ENCODE measurements around the gene ISL2.

Gene ISL2

DNA sequence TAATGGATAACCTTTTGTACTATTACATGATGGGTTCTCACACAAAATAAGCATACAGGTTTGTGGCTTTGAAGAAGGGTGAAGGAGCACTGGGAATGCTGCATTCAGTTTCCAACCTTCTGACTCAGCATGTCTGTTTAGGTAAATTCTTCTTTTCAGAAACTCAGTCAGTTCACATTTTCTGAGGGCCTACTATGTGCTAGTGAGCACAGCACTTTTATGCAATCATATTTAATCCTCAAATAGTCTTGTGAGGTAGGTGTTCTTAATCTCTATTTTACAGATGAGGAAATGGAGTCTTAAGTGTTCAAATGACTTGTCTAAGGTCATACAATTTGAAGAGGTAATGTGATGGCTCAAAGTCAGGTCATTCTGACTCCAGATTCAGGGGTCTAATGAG, 41.2 kb downstream of the ISL2 start:
- no peak for DNase-seq

DNA sequence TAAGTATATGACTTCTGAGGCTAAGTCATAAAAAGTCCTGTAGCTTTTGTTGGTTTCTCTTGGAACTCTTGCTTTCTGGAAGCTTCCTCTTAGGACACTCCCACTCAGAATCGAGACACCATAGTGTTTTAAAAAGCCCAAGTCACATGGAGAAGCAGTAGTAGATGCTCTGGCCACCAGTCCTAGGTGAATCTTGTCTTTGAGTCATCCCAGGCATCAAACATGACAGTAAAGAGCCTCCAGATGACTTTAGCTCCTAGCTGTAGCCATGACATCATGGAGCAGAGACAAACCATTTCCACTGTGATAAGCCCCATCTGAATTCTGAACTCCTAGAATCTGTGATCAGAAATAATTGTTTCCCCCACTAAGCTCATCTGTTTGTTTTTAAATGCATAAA, 42.1 kb downstream of the ISL2 start:
- DNase-seq: no peak

DNA sequence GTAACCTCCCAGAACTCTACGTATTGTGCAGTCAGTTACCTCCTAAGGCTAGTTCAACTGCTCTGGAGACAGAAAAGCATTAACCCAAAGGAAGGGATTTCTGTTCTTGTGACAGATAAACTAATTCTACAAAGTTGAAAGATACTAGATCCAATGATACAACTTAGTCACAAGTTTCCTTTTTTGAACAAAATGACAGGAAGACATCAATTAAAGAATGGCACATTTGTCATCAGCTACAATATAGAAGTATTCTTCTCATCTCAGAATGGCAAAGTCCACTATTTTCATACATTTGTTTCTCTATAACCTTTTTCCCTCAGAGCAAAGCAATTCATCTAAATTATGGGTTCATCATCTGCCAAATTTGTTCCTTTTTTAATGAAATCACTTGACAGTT, 43.7 kb downstream of the ISL2 start:
- DNase-seq: no peak

DNA sequence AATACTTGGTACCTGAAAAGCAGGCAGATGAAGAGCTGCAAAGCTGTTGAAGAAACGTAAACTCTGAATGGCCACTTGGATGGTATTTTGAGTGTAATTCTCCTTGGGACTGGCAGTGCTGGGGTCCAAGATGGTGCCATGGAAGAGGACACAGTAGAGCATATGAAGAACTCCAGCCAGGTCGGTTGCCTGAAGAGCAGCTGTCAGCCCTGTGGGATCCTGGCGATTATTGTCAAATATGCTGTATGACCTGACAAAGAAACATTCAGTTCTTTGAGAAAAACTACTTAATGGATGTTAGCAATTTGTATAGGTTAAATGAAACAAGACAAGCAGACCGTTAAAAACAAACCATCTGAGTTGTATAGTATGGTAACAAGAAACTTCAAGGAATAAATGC, 44.8 kb downstream of the ISL2 start:
- DNase-seq: no peak

DNA sequence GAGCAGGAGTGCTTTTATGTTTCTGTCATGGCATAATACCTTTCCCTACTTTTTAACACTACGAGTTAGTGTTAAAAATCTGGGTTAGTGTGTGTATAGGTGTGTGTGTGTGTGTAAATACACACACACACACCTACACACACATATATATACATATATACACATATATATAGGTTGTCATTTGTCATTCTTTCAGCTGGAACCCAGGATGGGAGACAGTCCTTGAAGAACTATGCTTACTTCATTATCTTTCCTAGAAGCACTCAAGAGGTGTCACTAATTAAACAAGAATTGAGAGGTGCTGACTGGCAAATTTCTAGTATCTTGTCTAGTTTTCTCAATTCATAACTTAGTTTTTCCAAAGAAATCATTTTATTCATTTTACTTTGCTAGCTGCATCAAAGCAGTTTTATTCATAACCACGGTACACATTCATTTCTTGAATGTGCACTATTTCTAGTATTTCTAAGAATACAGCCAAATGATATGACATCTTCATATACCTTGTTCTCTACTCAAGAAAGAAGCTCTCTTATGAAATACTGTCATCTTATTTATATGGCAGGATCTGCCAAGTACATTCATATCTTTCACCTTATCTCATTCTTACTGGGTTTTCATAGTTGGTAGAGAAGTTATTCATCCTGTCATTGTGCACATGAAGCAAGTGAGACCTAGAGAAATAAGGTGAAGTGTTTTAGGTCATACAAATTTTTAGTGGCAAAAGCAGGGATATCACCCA, 46.6 kb downstream of the ISL2 start:
- DNase-seq: no peak

DNA sequence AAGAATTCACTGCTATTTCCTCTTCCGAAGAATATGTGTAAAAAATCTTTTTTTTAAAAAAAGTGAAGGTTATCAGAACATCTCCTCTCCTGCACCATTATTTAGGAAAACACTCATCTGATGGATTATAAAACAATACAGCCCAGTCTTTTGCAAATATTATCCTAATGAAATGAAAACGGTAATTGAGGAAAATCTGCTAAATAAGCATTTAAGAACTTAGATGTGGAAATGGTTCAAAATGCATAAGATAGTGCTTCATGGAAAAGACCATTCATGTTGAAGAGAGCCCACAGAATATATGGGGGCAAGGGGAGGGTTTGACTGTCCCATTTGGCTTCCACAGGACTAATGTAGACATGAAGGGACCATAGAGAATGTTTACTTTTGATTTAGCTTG, 47.8 kb downstream of the ISL2 start:
- DNase-seq: no peak

DNA sequence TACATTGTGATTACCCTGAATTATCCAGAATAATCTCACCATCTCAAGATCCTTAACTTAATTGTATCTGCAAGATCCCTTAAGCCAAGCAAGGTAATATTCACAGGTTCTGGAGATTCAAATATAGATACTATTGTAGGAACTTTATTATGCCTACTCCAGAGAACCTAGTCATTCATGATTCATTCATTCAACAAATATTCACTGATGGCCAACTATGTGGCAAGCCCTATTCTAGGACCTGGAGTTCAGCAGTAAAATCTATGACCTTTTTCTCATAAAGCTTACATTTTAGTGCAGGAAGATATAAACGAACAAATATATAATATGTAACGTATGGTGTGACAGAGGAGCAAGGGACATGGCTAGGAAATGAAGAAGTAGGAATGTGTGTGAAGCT, 49.6 kb downstream of the ISL2 start:
- no peak for DNase-seq

DNA sequence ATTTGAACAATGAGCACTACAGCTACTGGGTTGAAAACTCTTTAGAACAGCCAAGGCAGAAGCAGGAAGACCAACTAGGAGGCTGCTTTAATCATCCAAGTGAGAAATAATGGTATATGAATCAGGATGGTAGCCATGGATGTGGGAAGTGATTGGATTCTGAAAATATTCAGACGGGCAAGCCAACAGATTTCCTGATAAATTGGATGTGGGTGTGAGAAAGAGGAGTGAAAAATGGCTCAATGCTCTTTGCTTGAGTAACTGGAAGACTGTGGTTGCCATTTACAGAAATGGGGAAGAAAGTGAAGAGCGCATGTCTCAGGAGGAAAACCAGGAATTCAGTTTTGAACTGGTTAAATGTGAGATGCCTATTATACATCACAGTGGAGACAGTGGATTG, 50.4 kb downstream of the ISL2 start:
- DNase-seq: no peak

DNA sequence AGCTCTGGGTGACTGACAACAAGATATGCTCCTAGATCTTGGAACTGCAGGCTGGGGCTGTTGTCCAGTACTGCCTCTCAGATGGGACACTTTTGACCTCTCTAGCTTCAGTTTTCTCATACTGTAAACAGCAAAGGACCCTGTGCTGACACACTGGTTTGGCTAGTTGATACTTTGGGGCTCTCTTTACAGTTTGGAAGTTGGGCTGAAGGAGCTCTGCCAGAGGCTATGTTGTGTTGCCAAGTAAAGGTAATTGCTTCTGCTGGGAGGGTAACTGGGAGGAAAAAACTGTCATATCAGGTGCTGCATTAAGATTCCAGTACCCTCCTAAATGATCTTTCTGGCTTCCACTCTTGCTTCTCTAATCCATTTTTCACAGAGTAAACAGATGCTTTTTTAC, 54.0 kb downstream of the ISL2 start:
- no peak for DNase-seq

DNA sequence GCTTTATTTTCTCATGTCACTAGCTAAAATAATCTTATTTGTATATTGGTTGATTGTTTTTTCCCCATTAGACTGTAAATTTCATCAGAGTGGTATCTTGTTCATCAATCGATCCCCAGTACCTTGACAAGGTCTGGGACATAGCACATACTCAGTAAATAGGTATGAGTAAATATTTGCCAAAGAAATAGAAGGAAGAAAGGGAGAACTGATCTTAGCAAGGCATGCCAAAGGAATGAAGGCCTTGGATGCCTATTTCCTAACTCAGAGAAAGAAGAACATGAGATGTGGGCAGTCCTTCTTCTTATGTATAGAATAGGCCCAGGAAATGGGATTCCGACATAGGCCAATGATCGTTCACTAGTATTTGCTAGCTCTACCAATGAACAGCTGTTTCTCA, 54.7 kb downstream of the ISL2 start:
- no peak for DNase-seq

DNA sequence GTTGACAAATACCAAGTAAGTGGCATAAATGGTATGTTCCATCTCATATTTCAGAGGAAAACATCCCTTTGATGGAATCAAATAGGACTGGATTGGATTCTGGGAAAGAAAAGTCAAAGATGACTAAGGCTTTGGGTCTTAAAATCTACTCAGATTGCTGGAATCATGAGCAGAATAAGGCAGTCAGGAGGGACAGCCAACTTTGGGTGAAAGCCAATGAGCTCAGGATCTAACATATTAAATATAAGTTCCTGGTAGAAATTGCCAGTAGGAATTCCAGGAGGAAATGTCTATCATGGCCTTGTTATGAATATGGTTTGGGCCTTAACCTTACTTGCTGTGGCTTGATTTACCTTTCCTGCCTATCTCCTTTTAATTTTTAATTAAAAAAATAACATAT, 55.3 kb downstream of the ISL2 start:
- no peak for DNase-seq
